Adipose tissue (tissue), 3 donors: ENCODE results near the gene AURKAIP1. TPM values are rescaled to one million over a fixed set of nuclear protein-coding genes. Genes with fewer than 3 reads are reported as not detected.
A peak's percentile ranks its signal among the peaks of the same experiment; 100 is the strongest.
"Not testable (repeated sequence)": the region's sequence is repeated elsewhere in the genome, so short reads cannot be mapped to it uniquely, and the experiment has no call there.

ENCODE experiments used
- H3K27ac ChIP-seq: one replicate; pipeline ENCODE4 v1.5.1; 2013; ENCODE audit warnings: low read depth, low read length
- WGBS, 3 donors: extraction: QIAGEN DNeasy Blood & Tissue Kit; methylation state at CpG; one replicate each; pipeline ENCODE4 v1.1.7; 2013; 5-methylcytosine and 5-hydroxymethylcytosine counted together
- polyA plus RNA-seq, 3 donors: library from polyadenylated mRNA; stranded (reverse); fragments of 200-250 nt; gene quantifications; one replicate each; pipeline ENCODE4 v1.2.3, GENCODE V29; 2013
- donor health status: healthy with polysubstance abuse.
- donor health status: Bipolar disorder and iron deficiency.
- donor health status: healthy.

Gene AURKAIP1
- polyA plus RNA-seq, 3 donors: 129 to 240 (median 165) TPM

GRCh38 chr1:1407636-1408318 lies 32.8 kb upstream of the AURKAIP1 start:
- H3K27ac ChIP-seq: no peak overlapping the region
- WGBS, 3 donors: 7 to 9% (median 9%) methylated on average over 41 of the region's 41 CpGs

- 0 to 1% (median 1%) methylated on average over 93 to 98 of the region's 98 CpGs for WGBS, 3 donors
- H3K27ac ChIP-seq: no peak within 1 kb of the TSS
Observed at GRCh38 chr1:1406821-1407635, 32.0 kb upstream of the AURKAIP1 start, which contains the start of gene MRPL20. Gene MRPL20, minus strand, starts transcription at chr1:1407293. Its CDS starts 76 bp downstream, at chr1:1407217.

GRCh38 chr1:1406101-1406820 lies 31.3 kb upstream of the AURKAIP1 start:
- no peak overlapping the region for H3K27ac ChIP-seq
- WGBS, 3 donors: 37 to 44% (median 41%) methylated on average over 39 to 43 of the region's 43 CpGs

GRCh38 chr1:1403653-1404052 lies 28.6 kb upstream of the AURKAIP1 start:
- 78 to 84% (median 79%) methylated on average over 7 of the region's 7 CpGs for WGBS, 3 donors

DNA sequence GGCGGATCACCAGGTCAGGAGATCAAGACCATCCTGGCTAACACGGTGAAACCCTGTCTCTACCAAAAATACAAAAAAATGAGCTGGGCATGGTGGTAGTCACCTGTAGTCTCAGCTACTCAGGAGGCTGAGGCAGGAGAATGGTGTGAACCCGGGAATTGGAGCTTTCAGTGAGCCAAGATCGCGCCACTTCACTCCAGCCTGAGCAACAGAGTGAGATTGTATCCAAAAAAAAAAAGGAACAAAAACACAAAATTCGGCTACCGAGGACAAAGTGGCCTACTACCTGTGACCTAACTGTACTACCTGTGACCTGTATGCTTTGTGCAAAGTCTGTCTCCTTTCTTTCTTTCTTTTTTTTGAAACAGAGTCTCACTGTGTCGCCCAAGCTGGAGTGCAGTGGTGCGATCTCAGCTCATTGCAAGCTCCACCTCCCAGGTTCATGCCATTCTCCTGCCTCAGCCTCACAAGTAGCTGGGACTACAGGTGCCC lies 27.9 kb upstream of the AURKAIP1 start:
- WGBS, 3 donors: 85 to 93% (median 85%) methylated on average over 9 of the region's 9 CpGs
- not testable (repeated sequence) for H3K27ac ChIP-seq

More at GRCh38 chr1:1403653-1404052, 28.6 kb upstream of the AURKAIP1 start:
- H3K27ac ChIP-seq: no peak overlapping the region

DNA sequence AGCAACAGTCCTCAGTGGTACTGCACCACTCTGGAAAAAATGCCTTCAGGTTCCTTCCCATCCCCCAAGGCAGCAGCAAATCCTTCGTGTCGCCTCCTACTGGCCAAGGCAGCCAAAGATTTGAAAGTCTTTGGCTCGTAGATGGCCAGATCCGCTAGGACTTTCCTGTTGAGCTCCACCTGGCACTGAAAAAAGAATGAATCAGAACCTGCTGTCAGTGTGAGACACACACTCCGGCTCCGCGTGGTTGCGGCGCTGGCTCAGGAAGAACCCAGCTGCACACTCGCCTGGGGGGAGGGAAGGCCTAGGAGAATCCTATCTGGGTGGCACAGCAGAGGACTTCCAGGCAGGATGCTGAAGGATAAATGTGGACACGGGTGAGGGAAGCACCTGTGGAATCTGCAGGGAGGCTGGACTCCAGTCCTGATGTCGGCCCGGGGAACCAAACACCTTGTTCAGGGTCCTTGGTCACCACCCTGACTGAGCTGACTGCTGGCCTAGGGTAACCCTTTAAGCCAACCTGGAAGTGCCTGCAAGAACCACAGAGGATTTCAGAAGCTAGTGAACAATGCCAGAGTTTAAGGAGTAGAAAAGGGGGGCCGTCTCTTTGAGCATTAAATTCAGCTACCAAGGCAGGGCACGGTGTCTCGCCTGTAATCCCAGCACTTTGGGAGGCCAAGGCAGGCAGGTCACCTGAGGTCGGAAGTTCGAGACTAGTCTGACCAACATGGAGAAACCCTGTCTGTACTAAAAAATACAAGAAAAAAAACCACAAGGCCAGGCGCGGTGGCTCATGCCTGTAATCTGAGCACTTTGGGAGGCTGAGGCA lies 27.3 kb upstream of the AURKAIP1 start:
- no peak overlapping the region for H3K27ac ChIP-seq

DNA sequence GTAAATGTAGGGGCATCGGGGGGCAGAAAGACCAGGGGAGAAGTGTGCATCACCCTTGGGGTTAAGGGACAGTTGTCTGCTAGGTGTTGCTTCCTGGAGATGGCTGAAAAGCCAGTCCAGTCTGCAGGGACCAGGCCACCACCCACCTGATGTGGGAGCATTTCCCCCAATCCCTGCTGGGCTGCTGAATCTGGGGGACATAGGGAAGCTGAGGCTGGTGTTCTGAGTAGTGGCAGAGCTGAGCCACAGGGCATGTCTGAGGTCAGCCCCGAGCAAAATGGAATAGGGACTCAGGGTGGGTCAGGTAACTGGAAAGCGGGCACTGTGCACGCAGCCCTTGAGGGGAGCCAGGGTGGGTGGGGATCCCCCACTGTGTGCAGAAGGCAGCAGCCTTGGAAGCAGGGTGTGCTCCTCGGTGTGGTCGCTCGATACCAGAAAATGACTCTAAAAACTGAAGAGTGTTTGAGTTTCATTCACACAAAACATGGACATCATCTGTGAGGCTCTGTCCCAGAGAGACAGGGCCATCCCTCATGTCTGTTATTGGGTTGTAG lies 26.5 kb upstream of the AURKAIP1 start:
- WGBS, 3 donors: 82 to 88% (median 83%) methylated on average over 7 of the region's 7 CpGs
- H3K27ac ChIP-seq: no peak overlapping the region

More for the DNA sequence above, 27.3 kb upstream of the AURKAIP1 start:
- WGBS, 3 donors: 59 to 73% (median 66%) methylated on average over 20 of the region's 20 CpGs

DNA sequence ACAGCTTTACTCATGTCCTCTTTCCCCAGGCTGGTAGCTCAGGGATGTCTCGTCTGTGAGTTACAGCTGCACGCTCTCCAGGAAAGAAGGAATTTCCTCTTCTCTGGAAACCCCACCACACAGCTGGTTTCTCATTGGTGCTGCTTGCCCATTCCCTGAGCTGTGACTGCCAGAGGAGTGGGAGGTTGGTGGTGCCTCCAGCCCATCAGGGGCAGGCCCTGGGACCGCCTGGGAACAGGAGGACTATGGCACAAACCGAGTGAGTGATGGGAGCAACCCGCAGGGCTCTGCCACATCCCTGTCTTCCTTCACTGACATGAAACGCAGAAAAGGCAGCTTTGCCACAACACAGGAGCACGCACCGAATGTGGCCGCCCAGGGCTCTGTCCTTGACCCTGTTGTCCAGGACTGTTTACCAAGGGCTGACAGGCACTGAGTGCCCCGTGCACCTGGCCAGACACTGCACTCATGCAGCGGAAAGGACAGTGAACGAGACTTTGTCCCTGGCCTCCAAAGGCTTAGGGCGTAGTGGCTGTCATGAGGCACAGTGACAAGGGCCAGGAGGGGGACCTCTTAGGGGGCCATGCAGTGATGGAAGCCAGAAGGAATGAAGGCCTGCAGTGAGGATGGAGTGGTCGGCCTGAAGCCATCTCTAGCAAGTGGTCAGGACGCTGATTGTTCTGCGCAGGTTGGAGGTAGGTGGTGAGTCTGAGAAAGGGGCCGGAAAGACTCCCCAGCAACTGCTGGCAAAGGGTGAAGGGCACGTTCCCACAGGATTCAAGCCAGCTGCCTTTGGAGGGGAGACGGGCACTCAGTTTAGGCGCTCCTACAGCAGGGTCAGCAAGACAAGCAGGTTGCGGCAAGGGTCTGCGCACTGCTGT lies 25.8 kb upstream of the AURKAIP1 start:
- H3K27ac ChIP-seq: no peak overlapping the region
- WGBS, 3 donors: 62 to 84% (median 79%) methylated on average over 22 of the region's 22 CpGs

- 4 to 6% (median 5%) methylated on average over 34 of the region's 34 CpGs for WGBS, 3 donors
- H3K27ac ChIP-seq: no peak overlapping the region
Observed at GRCh38 chr1:1399872-1400575, 25.0 kb upstream of the AURKAIP1 start.

- WGBS, 3 donors: 0 to 1% (median 0%) methylated on average over 70 to 85 of the region's 86 CpGs
- peak within 1 kb of the TSS; percentile 75 for H3K27ac ChIP-seq
Observed at GRCh38 chr1:1399187-1399871, 24.3 kb upstream of the AURKAIP1 start, which contains the start of gene CCNL2. Gene CCNL2, minus strand, starts transcription at chr1:1399335. Its CDS starts 29 bp downstream, at chr1:1399306.

- 0% methylated on average over 46 to 54 of the region's 54 CpGs for WGBS, 3 donors
Observed at GRCh38 chr1:1398677-1399186, 23.7 kb upstream of the AURKAIP1 start.

GRCh38 chr1:1397839-1398523 lies 23.0 kb upstream of the AURKAIP1 start:
- WGBS, 3 donors: 41 to 49% (median 44%) methylated on average over 17 to 19 of the region's 19 CpGs
- H3K27ac ChIP-seq: no peak overlapping the region

More at GRCh38 chr1:1398677-1399186, 23.7 kb upstream of the AURKAIP1 start:
- no peak overlapping the region for H3K27ac ChIP-seq

GRCh38 chr1:1395166-1395565 lies 20.2 kb upstream of the AURKAIP1 start:
- H3K27ac ChIP-seq: no peak overlapping the region
- WGBS, 3 donors: 87 to 93% (median 92%) methylated on average over 11 of the region's 11 CpGs

GRCh38 chr1:1394116-1394515 lies 19.1 kb upstream of the AURKAIP1 start:
- 92 to 98% (median 97%) methylated on average over 7 of the region's 7 CpGs for WGBS, 3 donors
- H3K27ac ChIP-seq: no peak overlapping the region

DNA sequence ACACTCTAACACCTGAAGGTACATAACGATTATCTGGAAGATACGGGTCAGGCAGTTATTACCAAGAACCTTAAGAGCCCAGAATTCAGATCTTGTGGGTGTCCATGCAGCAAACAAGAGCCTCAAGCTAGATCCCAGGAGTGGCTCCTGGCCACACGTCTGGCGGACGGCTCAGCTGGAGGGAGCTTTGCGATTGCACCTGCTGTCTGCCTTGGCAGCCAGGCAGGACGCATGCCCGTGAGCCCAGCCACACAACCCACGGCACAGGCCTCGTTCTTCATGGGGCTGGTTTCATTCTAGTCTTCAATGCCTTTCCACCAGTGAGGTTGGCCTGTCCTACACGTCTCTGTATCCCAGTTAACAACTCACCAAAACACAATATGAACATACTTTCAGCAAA lies 18.4 kb upstream of the AURKAIP1 start:
- no peak overlapping the region for H3K27ac ChIP-seq
- 88 to 95% (median 91%) methylated on average over 11 of the region's 11 CpGs for WGBS, 3 donors
